Kidney (tissue), 22 donors: ENCODE results near the gene FIG4. TPM values are rescaled to one million over a fixed set of nuclear protein-coding genes. Genes with fewer than 3 reads are reported as not detected.
A peak's percentile ranks its signal among the peaks of the same experiment; 100 is the strongest.

Experiments
- DNase-seq, 5 donors: peaks; one replicate each; pipeline ENCODE4 v3.0.0-alpha.2; 2013 to 2020
- FAIRE-seq: peaks from 2 replicates; lab custom pipeline; 2012; peaks lifted over from hg19 to GRCh38; lab: Jason Lieb, UNC
- H3K27ac ChIP-seq, 2 donors: one replicate each; pipeline ENCODE4 v1.7.0; 2013; ENCODE audit warnings: low read depth in 2 of 2, low read length in 2 of 2, inconsistent platforms in 1 of 2
- H3K27me3 ChIP-seq: one replicate; pipeline ENCODE4 v1.7.1; 2013; ENCODE audit warnings: low read length, inconsistent platforms; ENCODE audit not compliant: control insufficient read depth, insufficient read depth
- H3K36me3 ChIP-seq, 3 donors: one replicate each; pipeline versions ENCODE4 v1.7.0 to v1.7.1; 2013; ENCODE audit warnings: low read length in 3 of 3, control low read depth in 1 of 3, inconsistent platforms in 1 of 3; ENCODE audit not compliant: insufficient read depth in 3 of 3, control insufficient read depth in 2 of 3
- H3K4me1 ChIP-seq, 3 donors: one replicate each; pipeline versions ENCODE4 v1.7.0 to v1.7.1; 2013; ENCODE audit warnings: low read length in 3 of 3, inconsistent platforms in 1 of 3, low read depth in 1 of 3; ENCODE audit not compliant: control insufficient read depth in 2 of 3, insufficient read depth in 2 of 3
- H3K4me3 ChIP-seq, 3 donors: one replicate each; pipeline versions ENCODE4 v1.7.0 to v1.8.1; 2013; ENCODE audit warnings: low read length in 3 of 3, control low read depth in 1 of 3, inconsistent platforms in 1 of 3
- H3K9ac ChIP-seq, 3 donors: one replicate each; pipeline versions ENCODE4 v1.7.0 to v1.7.1; 2013; ENCODE audit warnings: low read length in 3 of 3, control low read depth in 1 of 3, inconsistent platforms in 1 of 3
- H3K9me3 ChIP-seq, 3 donors: one replicate each; pipeline versions ENCODE4 v1.7.0 to v1.7.1; 2013; ENCODE audit warnings: low read length in 3 of 3, control low read depth in 1 of 3, inconsistent platforms in 1 of 3; ENCODE audit not compliant: control insufficient read depth in 2 of 3, insufficient read depth in 1 of 3
- CTCF ChIP-seq: IDR thresholded peaks from 3 replicates; pipeline ENCODE4 v1.5.1; 2012; ENCODE audit warnings: mild to moderate bottlenecking, moderate library complexity, borderline replicate concordance; ENCODE audit not compliant: insufficient read depth; ENCODE audit errors: extremely low read depth
- intact Hi-C: fragments of 100-400 bp; cut with DNase I; formaldehyde crosslinking; loops from one replicate; pipeline ENCODE4 v1.11.1; 2022
- long read RNA-seq, 10 donors: library from polyadenylated mRNA in 1 of 10; unstranded in 1 of 10; transcript quantifications; one replicate each; pipeline ENCODE4 v2.0.0 and lab custom pipeline, GENCODE V29; 2021 to 2026
- polyA plus RNA-seq: library from polyadenylated mRNA; stranded (reverse); fragments of 350-450 nt; fragmentation: Illumina TruSeq; extraction: RNeasy Lipid Tissue Mini Kit (QIAGEN cat#74804); gene quantifications from one replicate; pipeline ENCODE4 v1.2.3, GENCODE V29; 2014; ENCODE audit warnings: low read depth, low replicate concordance; ENCODE audit not compliant: insufficient read depth
- total RNA-seq: library from RNA; stranded (reverse); fragmentation: NEBNext Ultra II Directional; extraction: Animal tissue kit (Norgen Biotek cat#: 25700); gene quantifications from one replicate; pipeline ENCODE4 v1.2.1, GENCODE V29; 2021
- donor health status: control.
- donor health status: control.
- donor health status: control.
- donor health status: control.
- donor health status: control.
- donor health status: DM: yes; HTN: yes; CAD: no.
- donor health status: Normal renal cell carcinoma (clear cell type).

FIG4 gene
- total RNA-seq, result 17.8 TPM
- 13.1 TPM for polyA plus RNA-seq
- long read RNA-seq, donor 1, partial matches to known transcripts, result 5 of 8 reads
- long read RNA-seq, donor 1, other reads (novel, unspliced or antisense), result 0 of 8 reads
- long read RNA-seq, donor 2, partial matches to known transcripts, result 11 of 12 reads
- long read RNA-seq, donor 2, other reads (novel, unspliced or antisense), result 0 of 12 reads
- long read RNA-seq, donor 3, partial matches to known transcripts, result 12 of 16 reads
- long read RNA-seq, donor 3, other reads (novel, unspliced or antisense), result 0 of 16 reads
- long read RNA-seq, donor 4, partial matches to known transcripts, result 0 of 2 reads
- long read RNA-seq, donor 4, other reads (novel, unspliced or antisense), result 0 of 2 reads
- long read RNA-seq, donor 5, result 0 reads
- long read RNA-seq, donor 6, partial matches to known transcripts, result 17 of 21 reads
- long read RNA-seq, donor 6, other reads (novel, unspliced or antisense), result 0 of 21 reads
- long read RNA-seq, donor 7, transcript FIG4-201 (23 exons, 3,011 nt), result major isoform, 22 of 27 reads
- long read RNA-seq, donor 7, partial matches to known transcripts, result 1 of 27 reads
- long read RNA-seq, donor 7, other reads (novel, unspliced or antisense), result 4 of 27 reads
- long read RNA-seq, donor 8, partial matches to known transcripts, result 7 of 10 reads
- long read RNA-seq, donor 8, other reads (novel, unspliced or antisense), result 0 of 10 reads
- long read RNA-seq, donor 9, partial matches to known transcripts, result 0 of 1 reads
- long read RNA-seq, donor 9, other reads (novel, unspliced or antisense), result 0 of 1 reads
- long read RNA-seq, donor 10, partial matches to known transcripts, result 6 of 7 reads
- long read RNA-seq, donor 10, other reads (novel, unspliced or antisense), result 0 of 7 reads

GRCh38 chr6:109690737-109691621 lies at the start of gene FIG4, which contains the start of gene AK9:
FIG4 (plus strand) TSS chr6:109691296; CDS start chr6:109691436, 140 bp downstream.
AK9 (minus strand) TSS chr6:109691202; CDS start chr6:109675745, 15,457 bp downstream.
- Histone ChIP-seq H3K9ac (peak within 1 kb of the TSS; percentile 91 to 98 (median 93)), H3K27ac (peak within 1 kb of the TSS; percentile 73 to 87), H3K9me3 (no peaks in the 10 kb centered on the region), H3K4me3 (peak within 1 kb of the TSS; percentile 95 to 100 (median 97)), H3K27me3 (no peaks in the 10 kb centered on the region), H3K36me3 (no peaks in the 10 kb centered on the region), H3K4me1 (peaks cover 0 to 6% (median 0%) of the 10 kb centered on the region in 3 donors)
- no peak for TF ChIP-seq CTCF
- DNase-seq, result peak; percentile 95 to 98 (median 96)
- FAIRE-seq, result peak; percentile 87
- intact Hi-C loops, result no loop called here

GRCh38 chr6:109644131-109644530 lies 47.0 kb upstream of the FIG4 start:
- Histone ChIP-seq H3K9ac (no peak overlapping the region), H3K4me1 (no peaks in the 10 kb centered on the region), H3K27ac (no peak overlapping the region), H3K4me3 (no peak overlapping the region), H3K36me3 (no peaks in the 10 kb centered on the region), H3K27me3 (no peaks in the 10 kb centered on the region), H3K9me3 (peaks cover 0 to 4% (median 0%) of the 10 kb centered on the region in 3 donors)
- TF ChIP-seq CTCF, result no peak
- DNase-seq (no peak), FAIRE-seq (no peak)
- intact Hi-C loops, result no loop called here

GRCh38 chr6:109653264-109653663 lies 37.8 kb upstream of the FIG4 start:
- Histone ChIP-seq H3K36me3 (peaks cover 0 to 2% (median 0%) of the 10 kb centered on the region in 3 donors), H3K9ac (no peak overlapping the region), H3K4me3 (no peak overlapping the region), H3K9me3 (no peaks in the 10 kb centered on the region), H3K27ac (no peak overlapping the region), H3K27me3 (no peaks in the 10 kb centered on the region), H3K4me1 (no peaks in the 10 kb centered on the region)
- DNase-seq (no peak), FAIRE-seq (no peak)
- TF ChIP-seq CTCF, result no peak
- intact Hi-C loops, result no loop called here
